H1 (cell line): ENCODE data around the gene DRC7. TPM values are rescaled to one million over a fixed set of nuclear protein-coding genes. Genes with fewer than 3 reads are reported as not detected.
A peak's percentile ranks its signal among the peaks of the same experiment; 100 is the strongest.

Experiments used
- CTCF ChIA-PET: fragments of 300-600 bp; sonication (Branson Sonifier 250); formaldehyde crosslinking; loops from one replicate; lab custom pipeline; 2021; ENCODE audit not compliant: partially characterized antibody; lab: Charles Lee
- POLR2A ChIA-PET: fragments of 300-600 bp; sonication (Branson Sonifier 250); formaldehyde crosslinking; loops from one replicate; lab custom pipeline; 2021; ENCODE audit warnings: inconsistent platforms; ENCODE audit not compliant: partially characterized antibody; lab: Charles Lee
- DNase-seq, 2 experiments: peaks; one replicate each; pipeline versions ENCODE4 v3.0.0 to v3.0.0-alpha.2; 2010 to 2022; ENCODE audit warnings: low spot score in 2 of 2, low read depth in 1 of 2, mixed read lengths in 1 of 2
- FAIRE-seq: peaks from 2 replicates; lab custom pipeline; 2011; peaks lifted over from hg19 to GRCh38; lab: Jason Lieb, UNC
- H2AFZ ChIP-seq: 2 replicates; pipeline ENCODE4 v1.8.1; 2012; ENCODE audit warnings: low read length, inconsistent platforms
- H2AK5ac ChIP-seq: 2 replicates; pipeline ENCODE4 v1.6.1; 2013; ENCODE audit warnings: low read depth, low read length
- H2BK120ac ChIP-seq: replicated peaks from 2 replicates; pipeline ENCODE3; 2013; ENCODE audit warnings: low read depth, low read length, inconsistent platforms
- H2BK12ac ChIP-seq: 2 replicates; pipeline ENCODE4 v1.6.1; 2013; ENCODE audit warnings: low read depth, low read length
- H2BK15ac ChIP-seq: 2 replicates; pipeline ENCODE4 v1.6.1; 2013; ENCODE audit warnings: low read length
- H2BK20ac ChIP-seq: 2 replicates; pipeline ENCODE4 v1.6.1; 2013; ENCODE audit warnings: low read length
- H2BK5ac ChIP-seq: 2 replicates; pipeline ENCODE4 v1.6.1; 2013; ENCODE audit warnings: low read depth, low read length
- H3K14ac ChIP-seq: 2 replicates; pipeline ENCODE4 v1.6.1; 2013; ENCODE audit warnings: inconsistent platforms; ENCODE audit not compliant: insufficient read length
- H3K18ac ChIP-seq: 2 replicates; pipeline ENCODE4 v1.6.1; 2013; ENCODE audit warnings: low read length; ENCODE audit errors: extremely low read depth
- H3K23ac ChIP-seq: 2 replicates; pipeline ENCODE4 v1.6.1; 2013; ENCODE audit warnings: inconsistent platforms; ENCODE audit not compliant: insufficient read length
- H3K23me2 ChIP-seq: 2 replicates; pipeline ENCODE4 v1.6.1; 2013; ENCODE audit warnings: low read depth, low read length
- H3K27ac ChIP-seq: 2 replicates; pipeline ENCODE4 v1.6.1; 2011; ENCODE audit warnings: low read depth, low read length, inconsistent platforms
- H3K27me3 ChIP-seq, 4 experiments: replicated peaks in 1 of 4; 1 replicate in 1 of 4; 2 replicates in 3 of 4; pipeline versions ENCODE4 v1.6.1 to v1.8.1; 2011 to 2013; ENCODE audit warnings: low read length in 3 of 4, mild to moderate bottlenecking in 3 of 4, inconsistent platforms in 2 of 4, mixed read lengths in 2 of 4, moderate library complexity in 1 of 4; ENCODE audit not compliant: control insufficient read depth in 3 of 4, insufficient read depth in 3 of 4; ENCODE audit errors: extremely low read depth in 1 of 4
- H3K36me3 ChIP-seq, 4 experiments: 2 replicates each; pipeline versions ENCODE4 v1.6.1 to v1.8.1; 2011 to 2013; ENCODE audit warnings: mild to moderate bottlenecking in 4 of 4, low read length in 3 of 4, moderate library complexity in 2 of 4, control low read depth in 1 of 4, inconsistent platforms in 1 of 4; ENCODE audit not compliant: insufficient read depth in 4 of 4, control insufficient read depth in 2 of 4
- H3K4ac ChIP-seq: replicated peaks from 2 replicates; pipeline ENCODE3; 2013; ENCODE audit warnings: low read length, low read depth, mixed read lengths, inconsistent platforms; ENCODE audit not compliant: insufficient read length
- H3K4me1 ChIP-seq, 4 experiments: replicated peaks in 1 of 4; 1 replicate in 1 of 4; 2 replicates in 3 of 4; pipeline versions ENCODE4 v1.6.1 to v1.8.1; 2011 to 2013; ENCODE audit warnings: low read length in 3 of 4, inconsistent platforms in 2 of 4, mixed read lengths in 1 of 4; ENCODE audit not compliant: insufficient read depth in 4 of 4, control insufficient read depth in 3 of 4
- H3K4me2 ChIP-seq, 2 experiments: 2 replicates each; pipeline versions ENCODE4 v1.6.1 to v1.8.1; 2011 to 2013; ENCODE audit warnings: low read depth in 2 of 2, low read length in 2 of 2, control low read depth in 1 of 2, inconsistent platforms in 1 of 2, mild to moderate bottlenecking in 1 of 2; ENCODE audit not compliant: insufficient read depth in 1 of 2
- H3K4me3 ChIP-seq, 4 experiments: fragments of 200-600, 300-600 bp in 1 of 4; sonication (generic), shearing (Covaris generic), sonication (Bioruptor Twin) in 1 of 4; 2 replicates each; pipeline versions ENCODE4 v1.5.1 to v1.8.1; 2011 to 2016; ENCODE audit warnings: low read length in 4 of 4, low read depth in 3 of 4, control low read depth in 2 of 4, inconsistent platforms in 2 of 4, mild to moderate bottlenecking in 2 of 4, mixed read lengths in 1 of 4, moderate library complexity in 1 of 4; ENCODE audit not compliant: insufficient read depth in 2 of 4; ENCODE audit errors: extremely low read depth in 1 of 4
- H3K56ac ChIP-seq: replicated peaks from 2 replicates; pipeline ENCODE3; 2013; ENCODE audit warnings: low read depth, mild to moderate bottlenecking, mixed read lengths, low read length, inconsistent platforms; ENCODE audit not compliant: insufficient read length
- H3K79me1 ChIP-seq: 2 replicates; pipeline ENCODE4 v1.6.1; 2013; ENCODE audit warnings: low read depth, low read length, control low read depth
- H3K79me2 ChIP-seq, 2 experiments: 2 replicates each; pipeline versions ENCODE4 v1.6.1 to v1.8.1; 2012 to 2013; ENCODE audit warnings: low read length in 2 of 2, mild to moderate bottlenecking in 2 of 2, inconsistent platforms in 1 of 2; ENCODE audit not compliant: insufficient read depth in 2 of 2, control insufficient read depth in 1 of 2
- H3K9ac ChIP-seq, 4 experiments: replicated peaks in 1 of 4; 1 replicate in 1 of 4; 2 replicates in 3 of 4; pipeline versions ENCODE4 v1.6.1 to v1.8.1; 2011 to 2013; ENCODE audit warnings: low read depth in 3 of 4, low read length in 3 of 4, control low read depth in 2 of 4, mild to moderate bottlenecking in 2 of 4, moderate library complexity in 2 of 4, inconsistent platforms in 1 of 4; ENCODE audit errors: extremely low read depth in 1 of 4
- H3K9me3 ChIP-seq, 2 experiments: 2 replicates each; pipeline versions ENCODE4 v1.6.1 to v1.8.1; 2012 to 2013; ENCODE audit warnings: mild to moderate bottlenecking in 2 of 2, moderate library complexity in 2 of 2, control low read depth in 1 of 2, inconsistent platforms in 1 of 2, low read depth in 1 of 2, low read length in 1 of 2, mixed read lengths in 1 of 2; ENCODE audit not compliant: insufficient read depth in 2 of 2
- H4K20me1 ChIP-seq, 2 experiments: replicated peaks in 1 of 2; 2 replicates each; pipeline versions ENCODE3 to v1.8.1; 2011 to 2013; ENCODE audit warnings: inconsistent platforms in 2 of 2, low read length in 2 of 2, mild to moderate bottlenecking in 1 of 2; ENCODE audit not compliant: insufficient read depth in 2 of 2, control insufficient read depth in 1 of 2
- H4K5ac ChIP-seq: 2 replicates; pipeline ENCODE4 v1.6.1; 2013; ENCODE audit warnings: low read length, low read depth, mixed read lengths, inconsistent platforms; ENCODE audit not compliant: insufficient read length
- H4K8ac ChIP-seq: 2 replicates; pipeline ENCODE4 v1.8.0; 2013; ENCODE audit warnings: mild to moderate bottlenecking, moderate library complexity, low read length, inconsistent platforms; ENCODE audit not compliant: insufficient read depth; ENCODE audit errors: extremely low read depth
- H4K91ac ChIP-seq: replicated peaks from 2 replicates; pipeline ENCODE3; 2013; ENCODE audit warnings: low read length, mixed read lengths, inconsistent platforms; ENCODE audit not compliant: insufficient read length
- ATF2 ChIP-seq: IDR thresholded peaks from 2 replicates; pipeline ENCODE4 v1.6.1; 2012; ENCODE audit warnings: low read length, inconsistent platforms
- CEBPB ChIP-seq: IDR thresholded peaks from 2 replicates; pipeline ENCODE4 v1.6.1; 2012; ENCODE audit warnings: low read depth, low read length
- CHD1 ChIP-seq: IDR thresholded peaks from 2 replicates; pipeline ENCODE4 v1.6.1; 2012; ENCODE audit warnings: low read depth, low read length, improper control_type of control experiment
- GABPA ChIP-seq: IDR thresholded peaks from 2 replicates; pipeline ENCODE4 v1.6.1; 2011; ENCODE audit warnings: mild to moderate bottlenecking, low read length, moderate library complexity, borderline replicate concordance; ENCODE audit not compliant: insufficient read depth
- PHF8 ChIP-seq: fragments of 200-600 bp; sonication (generic); conservative IDR thresholded peaks from 2 replicates; pipeline ENCODE4 v1.7.1; 2012; ENCODE audit warnings: low read depth, mild to moderate bottlenecking, inconsistent platforms, low read length, moderate library complexity
- SP1 ChIP-seq: IDR thresholded peaks from 2 replicates; pipeline ENCODE4 v1.6.1; 2011; ENCODE audit warnings: low read depth, low read length
- SRF ChIP-seq: IDR thresholded peaks from 2 replicates; pipeline ENCODE4 v1.6.1; 2011; ENCODE audit warnings: mild to moderate bottlenecking, low read depth, low read length, moderate library complexity
- TBP ChIP-seq: IDR thresholded peaks from 2 replicates; pipeline ENCODE4 v1.6.1; 2011; ENCODE audit warnings: low read depth, low read length, improper control_type of control experiment
- ZNF274 ChIP-seq: IDR thresholded peaks from 2 replicates; pipeline ENCODE4 v1.7.0; 2012; ENCODE audit warnings: low read length, borderline replicate concordance; ENCODE audit errors: extremely low read depth
- WGBS, 2 experiments: shearing (Covaris generic) in 1 of 2; methylation state at CpG; one replicate each; pipeline versions ENCODE4 v1.1.6 to v1.1.7; 2013 to 2015; ENCODE audit warnings: low lambda C conversion rate in 2 of 2, mixed read lengths in 2 of 2, inconsistent platforms in 1 of 2, low coverage in 1 of 2, missing lambda C conversion rate in 1 of 2; ENCODE audit not compliant: insufficient replicate concordance in 2 of 2, insufficient coverage in 1 of 2, insufficient read length in 1 of 2; ENCODE audit errors: extremely low coverage in 1 of 2, missing lambda C conversion rate in 1 of 2; 5-methylcytosine and 5-hydroxymethylcytosine counted together
- polyA plus RNA-seq, 7 experiments: library from polyadenylated mRNA; depleted of rRNA in 3 of 7; stranded (reverse) in 5 of 7; unstranded in 2 of 7; fragments of >200 nt in 5 of 7; fragments of 200-250 nt in 2 of 7; gene quantifications; 1 replicate in 5 of 7; 2 replicates in 1 of 7; 4 replicates in 1 of 7; pipeline versions ENCODE4 v1.2.1 to v1.2.3, GENCODE V29; 2011 to 2013; ENCODE audit warnings: missing spikeins in 2 of 7, mixed read lengths in 2 of 7
- total RNA-seq: library from RNA; stranded (reverse); fragmentation: NEBNext Ultra II Directional; extraction: Animal tissue kit (Norgen Biotek cat#: 25700); gene quantifications from 2 replicates; pipeline ENCODE4 v1.2.1, GENCODE V29; 2021
- TF ChIP-seq, protein P1 (sequence below): IDR thresholded peaks from 2 replicates; pipeline ENCODE4 v1.6.1; 2012; ENCODE audit warnings: inconsistent platforms

DRC7 gene
- total and polyA plus RNA-seq, 2 of the 8 experiments (the other 6 are each of a cell fraction or from before 2014, with no cell fraction given): 0.14 TPM; not detected in 1

- Histone ChIP-seq H3K4me1 (no peaks in the 10 kb centered on the region; a peak in 3 of 7 replicates), H3K18ac (no peak overlapping the region; the same call in 1 of the 2 replicates), H3K27ac (no peak overlapping the region), H3K4me3 (no peak overlapping the region), H3K4me2 (no peak overlapping the region), H4K20me1 (peaks cover 0 to 9% of the 10 kb centered on the region in 2 experiments), H3K14ac (no peak overlapping the region), H3K23me2 (no peaks in the 10 kb centered on the region; the same call in 1 of the 2 replicates), H2BK15ac (no peak overlapping the region), H2BK12ac (no peak overlapping the region), H2BK5ac (no peak overlapping the region), H3K36me3 (no peaks in the 10 kb centered on the region; a peak in 1 of 8 replicates), H4K91ac (no peak overlapping the region), H2AK5ac (no peak overlapping the region), H3K56ac (no peak overlapping the region), H3K4ac (no peak overlapping the region), H3K27me3 (0 out of 7 replicates have a peak, but pooled peaks cover 0 to 3% (median 0%) of the 10 kb centered on the region in 4 experiments), H3K9me3 (no peaks in the 10 kb centered on the region; a peak in 2 of 4 replicates), H4K5ac (no peak overlapping the region), H2BK20ac (no peak overlapping the region), H4K8ac (peak overlapping the region; percentile 15; the same call in 1 of the 2 replicates), H2BK120ac (no peak overlapping the region), H2AFZ (no peak overlapping the region), H3K79me2 (no peaks in the 10 kb centered on the region), H3K23ac (no peak overlapping the region), H3K79me1 (no peaks in the 10 kb centered on the region; the same call in 1 of the 2 replicates), H3K9ac (no peak overlapping the region)
- CTCF ChIA-PET: interaction anchor here (0.7 to 6.6 kb wide), 21 partner anchors 9 to 496 kb away, joined by 3 to 122 read pairs (median 26); partner anchors contain the start of genes ADGRG1 and ADGRG3
- WGBS, 2 experiments: 83% methylated on average over 14 of the region's 14 CpGs; no CpG with 5 or more reads in 1 of the 2 experiments
- POLR2A ChIA-PET: interaction anchor here (1.0 to 1.9 kb wide), 2 partner anchors 17 to 19 kb away, joined by 3 to 6 read pairs; partner anchors contain the start of gene ADGRG1
- FAIRE-seq: no peak
- no peak for DNase-seq
- no peak for TF ChIP-seq CHD1
- no peak for TF ChIP-seq TBP
- TF ChIP-seq CEBPB: no peak
- TF ChIP-seq, protein P1, sequence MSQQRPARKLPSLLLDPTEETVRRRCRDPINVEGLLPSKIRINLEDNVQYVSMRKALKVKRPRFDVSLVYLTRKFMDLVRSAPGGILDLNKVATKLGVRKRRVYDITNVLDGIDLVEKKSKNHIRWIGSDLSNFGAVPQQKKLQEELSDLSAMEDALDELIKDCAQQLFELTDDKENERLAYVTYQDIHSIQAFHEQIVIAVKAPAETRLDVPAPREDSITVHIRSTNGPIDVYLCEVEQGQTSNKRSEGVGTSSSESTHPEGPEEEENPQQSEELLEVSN: no peak
- TF ChIP-seq SP1: no peak
- TF ChIP-seq ATF2: no peak
- TF ChIP-seq ZNF274: no peak
- TF ChIP-seq PHF8: no peak
- no peak for TF ChIP-seq SRF
- no peak for TF ChIP-seq GABPA
Observed at GRCh38 chr16:57646388-57647039, 48.1 kb upstream of the DRC7 start.
